Testis (tissue), 2 donors: ENCODE results near the gene DPP3.

Experiments
- POLR2A ChIP-seq: fragments of 450-650 bp; IDR thresholded peaks from one replicate; pipeline ENCODE4 v1.6.1; 2017; ENCODE audit warnings: antibody characterized with exemption, mild to moderate bottlenecking, moderate library complexity
- TF ChIP-seq, protein P1 (sequence below), 3 experiments: fragments of 450-650 bp in 2 of 3; fragments of 200-600 bp in 1 of 3; sonication (generic) in 1 of 3; IDR thresholded peaks; one replicate each; pipeline ENCODE4 v1.5.1; 2016 to 2019; ENCODE audit warnings: antibody characterized with exemption in 3 of 3, mild to moderate bottlenecking in 2 of 3, moderate library complexity in 1 of 3

DNA sequence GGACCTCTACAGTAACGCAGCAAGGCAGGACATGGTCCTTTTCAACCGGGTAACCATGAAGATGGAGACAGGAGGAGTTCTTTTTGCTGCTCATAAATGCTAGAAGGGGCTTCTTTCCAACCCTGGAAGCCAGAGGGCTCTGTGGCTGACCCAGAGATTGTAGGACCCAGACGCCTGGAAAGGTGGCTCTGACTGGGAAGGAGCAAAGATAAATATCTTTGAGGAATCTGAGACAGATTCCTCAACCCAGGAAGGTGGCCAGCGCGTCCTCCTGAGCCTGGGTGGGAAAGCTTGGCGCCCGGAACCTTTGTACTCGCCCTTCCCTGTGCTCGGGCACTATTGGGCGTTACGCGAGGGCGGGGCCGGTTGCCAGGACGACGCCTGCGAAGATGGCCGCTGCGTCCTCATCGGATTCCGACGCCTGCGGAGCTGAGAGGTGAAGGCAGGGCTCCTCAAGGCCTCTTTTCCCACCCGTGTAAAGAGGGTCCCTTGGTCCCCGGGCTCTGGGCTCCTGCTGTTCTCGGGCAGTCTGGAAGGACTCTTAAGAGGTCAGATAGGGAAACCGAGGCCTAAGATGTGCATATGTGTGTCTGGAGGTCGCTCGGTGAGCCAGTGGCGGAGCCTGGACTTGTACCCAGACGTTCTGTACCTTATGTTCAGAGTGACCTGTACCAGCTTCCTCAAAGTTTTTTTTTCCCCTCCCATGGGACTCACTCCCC is 30.2 kb downstream of the DPP3 start, which contains the start of gene BBS1:
- TF ChIP-seq, protein P1, sequence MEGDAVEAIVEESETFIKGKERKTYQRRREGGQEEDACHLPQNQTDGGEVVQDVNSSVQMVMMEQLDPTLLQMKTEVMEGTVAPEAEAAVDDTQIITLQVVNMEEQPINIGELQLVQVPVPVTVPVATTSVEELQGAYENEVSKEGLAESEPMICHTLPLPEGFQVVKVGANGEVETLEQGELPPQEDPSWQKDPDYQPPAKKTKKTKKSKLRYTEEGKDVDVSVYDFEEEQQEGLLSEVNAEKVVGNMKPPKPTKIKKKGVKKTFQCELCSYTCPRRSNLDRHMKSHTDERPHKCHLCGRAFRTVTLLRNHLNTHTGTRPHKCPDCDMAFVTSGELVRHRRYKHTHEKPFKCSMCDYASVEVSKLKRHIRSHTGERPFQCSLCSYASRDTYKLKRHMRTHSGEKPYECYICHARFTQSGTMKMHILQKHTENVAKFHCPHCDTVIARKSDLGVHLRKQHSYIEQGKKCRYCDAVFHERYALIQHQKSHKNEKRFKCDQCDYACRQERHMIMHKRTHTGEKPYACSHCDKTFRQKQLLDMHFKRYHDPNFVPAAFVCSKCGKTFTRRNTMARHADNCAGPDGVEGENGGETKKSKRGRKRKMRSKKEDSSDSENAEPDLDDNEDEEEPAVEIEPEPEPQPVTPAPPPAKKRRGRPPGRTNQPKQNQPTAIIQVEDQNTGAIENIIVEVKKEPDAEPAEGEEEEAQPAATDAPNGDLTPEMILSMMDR (IDR thresholded peaks at IDR 0.05): no peak
- no peak for TF ChIP-seq POLR2A
